NCI-H2081 (cell line): ENCODE measurements around the gene CYB5RL.
"Not testable (repeated sequence)": the region's sequence is repeated elsewhere in the genome, so short reads cannot be mapped to it uniquely, and the experiment has no call there.

Experiments
- DNase-seq, 2 experiments: peaks; one replicate each; lab custom pipeline; 2025; lab: John Stamatoyannopoulos, UW

CYB5RL gene

GRCh38 chr1:54186056-54186455 lies 13.8 kb downstream of the CYB5RL start:
- no peak for DNase-seq

- DNase-seq, result no peak
Observed at GRCh38 chr1:54180701-54181360, 19.0 kb downstream of the CYB5RL start.

GRCh38 chr1:54178296-54179070 lies 21.3 kb downstream of the CYB5RL start:
- no peak for DNase-seq

- DNase-seq, result no peak
Observed at GRCh38 chr1:54177726-54178125, 22.1 kb downstream of the CYB5RL start.

- DNase-seq, result no peak
Observed at GRCh38 chr1:54176621-54177327, 23.1 kb downstream of the CYB5RL start.

- DNase-seq, result no peak
Observed at GRCh38 chr1:54174106-54174505, 25.7 kb downstream of the CYB5RL start.

GRCh38 chr1:54173681-54174080 lies 26.1 kb downstream of the CYB5RL start:
- peak; percentile 11 to 16 for DNase-seq

- DNase-seq, result no peak
Observed at GRCh38 chr1:54172614-54173599, 26.9 kb downstream of the CYB5RL start.

GRCh38 chr1:54171606-54172005 lies 28.2 kb downstream of the CYB5RL start:
- no peak for DNase-seq

GRCh38 chr1:54171016-54171415 lies 28.8 kb downstream of the CYB5RL start:
- no peak for DNase-seq

- no peak for DNase-seq
Observed at GRCh38 chr1:54169068-54169467, 30.8 kb downstream of the CYB5RL start.

GRCh38 chr1:54168206-54168965 lies 31.4 kb downstream of the CYB5RL start:
- no peak for DNase-seq

- DNase-seq, result no peak
Observed at GRCh38 chr1:54167422-54168139, 32.2 kb downstream of the CYB5RL start.

GRCh38 chr1:54166357-54166756 lies 33.5 kb downstream of the CYB5RL start:
- DNase-seq, result not testable (repeated sequence)

GRCh38 chr1:54165146-54165545 lies 34.7 kb downstream of the CYB5RL start:
- no peak for DNase-seq

GRCh38 chr1:54163573-54163972 lies 36.3 kb downstream of the CYB5RL start:
- no peak for DNase-seq

GRCh38 chr1:54163051-54163450 lies 36.8 kb downstream of the CYB5RL start:
- DNase-seq, result no peak

GRCh38 chr1:54161495-54162168 lies 38.2 kb downstream of the CYB5RL start:
- no peak for DNase-seq

- DNase-seq, result no peak
Observed at GRCh38 chr1:54160351-54160750, 39.5 kb downstream of the CYB5RL start.
